GF-D8 (cell line): ENCODE results near the gene SIX1.

ENCODE experiments used
- DNase-seq: peaks from one replicate; lab custom pipeline; 2025; lab: John Stamatoyannopoulos, UW

The SIX1 gene

DNA sequence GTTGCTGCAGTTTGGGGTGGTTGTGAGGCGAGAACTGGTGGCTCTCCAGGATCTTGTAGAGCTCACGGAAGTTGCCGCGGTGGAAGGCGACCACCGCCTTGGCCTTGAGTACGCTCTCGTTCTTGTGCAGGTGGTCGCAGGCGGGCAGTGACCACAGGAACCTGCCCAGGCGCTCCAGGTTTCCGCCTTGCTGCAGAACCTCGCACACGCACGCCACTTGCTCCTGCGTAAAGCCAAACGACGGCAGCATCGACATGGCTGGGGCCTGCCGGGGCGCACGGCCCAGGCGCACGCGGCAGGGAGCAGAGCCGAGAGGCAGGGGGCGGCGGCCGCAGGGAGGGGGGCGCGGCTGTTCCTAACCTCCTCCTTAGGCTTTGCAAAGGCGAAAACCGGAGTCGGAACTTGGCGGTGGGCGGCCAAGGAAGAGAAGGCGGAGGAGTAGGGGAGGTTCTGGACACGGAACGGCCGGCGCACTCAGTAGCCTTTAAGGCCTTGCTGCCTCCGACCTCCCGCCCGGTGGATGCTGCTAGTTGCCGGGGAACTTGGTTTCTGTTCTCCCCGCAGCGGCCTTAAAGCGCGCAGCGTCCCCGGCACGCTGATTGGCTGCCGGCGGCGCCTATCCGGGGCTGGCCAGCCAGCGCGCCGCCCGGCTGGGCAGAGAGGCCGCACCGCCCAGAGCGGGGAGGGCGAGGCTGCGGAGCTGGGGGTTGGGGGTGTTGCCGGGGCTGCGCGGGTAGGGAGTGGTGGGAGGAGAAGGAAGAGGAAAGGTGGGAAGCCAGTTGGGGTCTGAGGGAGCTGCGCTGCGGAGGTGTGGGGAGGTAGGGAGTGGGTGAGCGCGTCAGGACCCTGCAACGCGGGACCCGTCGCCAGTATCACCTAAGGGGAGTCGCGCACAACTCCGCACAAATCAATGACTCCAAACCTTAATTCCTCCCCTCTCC is at the start of gene SIX1:
Gene SIX1 (minus strand): TSS at position 544 of the 941 bp plus-strand sequence. CDS start 288 bp downstream, at position 256.
- DNase-seq, result no peak

GRCh38 chr14:60695327-60695726 is 46.0 kb upstream of the SIX1 start:
- DNase-seq, result no peak

DNA sequence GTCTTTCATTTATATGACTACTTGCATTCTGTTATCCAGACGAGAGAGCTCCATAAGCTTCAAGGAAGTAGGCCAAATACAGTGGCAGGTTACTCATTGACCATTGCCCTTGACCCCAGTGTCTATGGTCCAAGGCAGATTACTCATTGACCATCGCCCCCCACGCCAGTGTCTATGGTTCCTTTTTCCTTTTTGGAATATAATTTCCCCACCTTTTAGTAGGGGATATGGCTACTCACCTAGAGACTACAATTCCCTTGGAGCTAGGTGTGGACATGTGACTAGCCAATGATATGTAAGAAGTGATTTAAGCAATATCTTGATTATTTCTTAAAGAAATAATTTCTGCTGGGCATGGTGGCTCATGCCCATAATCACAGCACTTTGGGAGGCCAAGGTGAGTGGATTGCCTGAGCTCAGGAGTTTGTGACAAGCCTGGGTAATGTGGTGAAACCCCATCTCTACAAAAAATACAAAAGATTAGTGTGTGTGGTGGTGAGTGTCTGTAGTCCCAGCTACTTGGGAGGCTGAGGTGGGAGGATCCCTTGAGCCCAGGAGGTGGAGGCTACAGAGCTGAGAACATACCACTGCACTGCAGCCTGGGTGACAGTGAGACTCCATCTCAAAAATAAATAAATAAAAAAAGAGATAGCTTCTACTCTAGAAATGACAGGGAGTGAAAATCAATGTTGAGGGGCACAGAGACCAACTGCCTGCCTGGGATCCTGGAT is 42.3 kb upstream of the SIX1 start:
- no peak for DNase-seq

GRCh38 chr14:60686865-60687264 is 37.6 kb upstream of the SIX1 start:
- no peak for DNase-seq

- no peak for DNase-seq
Observed at GRCh38 chr14:60684203-60684602, 34.9 kb upstream of the SIX1 start.

DNA sequence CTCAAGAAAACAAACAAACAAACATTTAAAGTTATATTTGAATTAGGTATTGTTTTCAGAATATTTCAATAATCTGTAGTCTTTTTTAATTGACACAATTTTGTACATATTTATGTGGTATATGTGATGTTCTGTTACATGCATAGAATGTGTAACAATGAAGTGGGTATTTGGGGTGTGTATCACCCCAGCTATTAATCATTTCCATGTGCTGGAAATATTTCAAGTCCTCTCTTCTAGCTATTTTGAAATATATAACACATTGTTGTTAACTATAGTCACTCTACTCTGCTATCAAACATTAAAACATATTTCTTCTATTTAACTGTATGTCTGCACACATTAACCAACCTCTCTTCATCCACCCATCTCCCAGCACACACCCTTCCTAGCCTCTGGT is 32.0 kb upstream of the SIX1 start:
- DNase-seq, result no peak

DNA sequence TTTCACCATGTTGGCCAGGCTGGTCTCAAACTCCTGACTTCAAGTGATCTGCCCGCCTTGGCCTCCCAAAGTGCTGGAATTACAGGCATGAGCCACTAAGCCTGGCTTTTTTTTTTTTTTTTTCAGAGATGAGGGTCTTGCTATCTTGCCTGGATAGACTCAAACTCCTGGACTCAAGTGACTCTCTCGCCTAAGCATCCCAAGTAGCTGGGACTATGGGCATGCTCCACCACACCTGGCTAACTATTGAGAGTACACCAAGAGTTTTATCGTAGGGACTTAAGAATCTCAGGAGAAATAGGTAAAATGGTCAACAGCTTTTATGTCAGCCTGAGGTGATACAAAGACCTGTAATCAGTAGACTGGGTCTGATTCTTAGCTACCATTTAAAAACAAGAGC is 31.2 kb upstream of the SIX1 start:
- DNase-seq, result no peak

- no peak for DNase-seq
Observed at GRCh38 chr14:60679566-60680258, 30.4 kb upstream of the SIX1 start.

DNA sequence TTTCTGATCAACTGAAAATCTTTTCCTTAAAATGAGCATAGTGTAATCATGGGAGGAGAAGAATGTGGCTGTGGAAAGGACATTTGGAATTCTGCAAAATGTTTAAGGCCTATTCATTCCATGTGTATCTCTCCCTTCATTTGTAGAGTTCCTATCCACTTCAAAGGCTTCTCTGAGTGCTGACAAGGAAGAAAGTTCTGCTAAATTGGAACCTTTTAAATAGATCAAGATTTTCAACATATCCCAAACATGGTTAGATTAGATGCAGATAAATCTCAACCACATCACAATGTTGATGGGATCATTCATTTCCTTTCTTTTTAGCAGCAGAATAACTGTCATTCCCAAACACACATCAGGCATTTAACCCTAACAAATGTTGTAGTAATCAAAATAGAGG is 28.4 kb upstream of the SIX1 start:
- DNase-seq, result no peak

GRCh38 chr14:60670989-60671388 is 21.7 kb upstream of the SIX1 start:
- no peak for DNase-seq

GRCh38 chr14:60668431-60669112 is 19.3 kb upstream of the SIX1 start:
- DNase-seq, result no peak

DNA sequence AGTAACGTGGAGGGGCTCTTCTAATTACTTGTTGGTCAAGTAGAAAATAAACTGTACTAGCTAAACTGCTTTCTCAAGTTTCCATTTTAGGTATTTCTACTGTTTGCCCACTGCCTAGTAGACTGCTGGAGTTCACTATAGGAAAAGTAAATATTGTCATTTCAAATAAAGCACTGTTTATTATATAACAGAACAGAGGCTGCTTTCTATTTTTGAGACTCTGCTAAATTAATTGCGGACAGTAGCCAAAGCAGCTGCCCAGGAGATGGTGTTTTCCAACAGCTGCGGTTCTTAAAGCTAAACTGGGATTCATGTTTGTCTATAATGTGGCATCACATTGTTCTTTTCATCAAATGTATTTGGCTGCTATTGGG is 15.9 kb upstream of the SIX1 start:
- DNase-seq, result no peak

GRCh38 chr14:60662982-60663381 is 13.7 kb upstream of the SIX1 start:
- no peak for DNase-seq

GRCh38 chr14:60661721-60662120 is 12.4 kb upstream of the SIX1 start:
- DNase-seq, result peak; percentile 14

- no peak for DNase-seq
Observed at GRCh38 chr14:60658909-60659585, 9.8 kb upstream of the SIX1 start.

DNA sequence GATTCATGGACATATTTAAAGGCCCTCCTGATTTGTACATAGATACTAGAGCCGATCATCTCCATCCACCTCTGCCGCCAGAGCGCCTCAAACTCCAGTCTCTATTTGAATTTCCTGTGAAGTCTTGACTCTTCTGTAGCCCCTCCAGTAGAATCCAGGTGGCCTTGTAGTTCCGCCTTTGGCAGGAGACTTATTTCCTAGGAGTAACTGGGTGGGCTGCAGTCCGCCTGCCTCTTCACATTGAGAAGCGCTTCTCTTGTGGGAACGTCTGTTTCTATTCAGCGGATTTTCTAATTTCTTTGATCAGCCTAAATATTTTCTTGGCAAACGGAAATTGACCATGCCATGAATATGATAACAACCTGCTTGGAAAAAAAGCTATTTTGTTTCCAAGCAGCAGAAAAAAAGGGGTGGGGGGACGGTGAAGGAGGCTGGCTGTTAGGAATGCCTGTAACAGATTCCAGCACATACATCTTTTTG is 9.0 kb upstream of the SIX1 start:
- DNase-seq, result no peak

DNA sequence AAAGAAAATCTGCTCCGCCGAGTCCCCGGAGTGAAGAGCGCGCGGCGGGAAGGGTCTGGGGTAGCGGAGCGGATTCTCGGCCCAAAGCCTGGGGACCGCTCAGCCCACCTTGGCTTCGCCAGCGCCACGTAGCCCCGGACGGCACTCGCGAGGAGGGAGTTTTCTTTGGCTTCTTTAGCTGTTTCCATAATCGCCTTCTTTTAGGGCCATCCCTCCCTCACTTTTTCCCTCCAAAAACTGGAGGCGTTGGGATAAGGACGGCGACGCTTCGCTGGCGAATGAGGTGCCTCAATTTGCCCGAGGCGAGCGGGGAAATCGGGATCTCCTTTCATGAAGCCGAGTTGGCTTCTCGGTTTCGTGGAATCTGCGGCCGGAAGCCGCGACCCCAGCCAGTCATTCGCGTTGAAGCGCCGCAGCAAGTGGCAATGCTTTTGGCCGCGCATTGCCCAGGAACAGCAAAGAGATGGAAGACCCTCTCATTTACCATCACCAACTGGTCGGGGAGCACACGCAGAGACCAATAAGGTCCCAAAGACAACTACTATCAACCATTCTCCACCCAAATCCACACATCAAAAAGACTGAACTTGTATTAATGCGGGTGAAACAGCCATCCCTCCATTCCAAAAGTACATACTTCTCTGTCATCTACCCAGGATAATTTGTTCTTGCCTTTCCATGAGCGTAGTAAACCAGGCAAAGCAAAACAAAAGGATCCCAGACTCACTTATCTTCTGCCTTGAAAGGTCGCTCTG is 8.4 kb upstream of the SIX1 start:
- no peak for DNase-seq

DNA sequence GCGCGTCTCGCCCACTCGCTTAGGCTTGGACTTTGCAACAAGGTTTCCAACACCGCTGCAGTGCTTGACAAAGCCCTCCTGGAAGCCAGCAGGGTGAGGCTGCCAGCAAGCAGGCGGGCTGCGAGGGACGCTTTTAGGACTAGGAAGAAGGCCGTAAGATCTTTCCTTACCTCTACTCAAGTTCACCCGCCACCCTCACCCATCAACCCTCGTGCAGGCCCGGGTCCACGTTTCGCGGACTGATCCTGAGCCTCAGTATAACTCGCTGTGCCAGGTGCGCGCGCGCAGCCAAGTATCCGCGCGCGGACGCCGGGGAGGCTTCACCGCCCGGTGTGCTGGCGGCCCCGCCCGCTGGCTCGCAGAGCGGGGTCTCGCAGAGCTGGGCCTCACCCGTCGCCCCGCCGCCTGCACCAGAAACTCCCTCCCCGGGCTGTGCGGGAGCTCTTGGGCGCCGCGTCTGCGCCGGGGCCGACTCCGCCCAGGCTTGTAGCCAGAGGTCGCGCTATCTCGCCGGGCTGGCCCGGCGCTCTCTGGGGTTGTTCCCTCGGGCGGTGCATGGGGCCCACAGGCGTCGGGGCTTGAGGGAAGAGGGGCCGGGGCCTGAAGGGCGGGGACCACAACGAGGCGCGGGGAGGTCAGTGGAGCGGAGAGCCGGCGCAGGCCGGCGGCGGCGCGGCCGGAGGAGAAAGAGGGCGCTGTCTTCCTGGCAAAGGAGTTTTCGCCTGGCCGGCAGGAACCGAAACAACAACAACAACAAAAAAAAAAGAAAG is 7.6 kb upstream of the SIX1 start:
- peak; percentile 54 for DNase-seq

- DNase-seq, result no peak
Observed at GRCh38 chr14:60655898-60656685, 6.8 kb upstream of the SIX1 start.
